ENCODE measurements around the gene C1orf74.

The C1orf74 gene

DNA sequence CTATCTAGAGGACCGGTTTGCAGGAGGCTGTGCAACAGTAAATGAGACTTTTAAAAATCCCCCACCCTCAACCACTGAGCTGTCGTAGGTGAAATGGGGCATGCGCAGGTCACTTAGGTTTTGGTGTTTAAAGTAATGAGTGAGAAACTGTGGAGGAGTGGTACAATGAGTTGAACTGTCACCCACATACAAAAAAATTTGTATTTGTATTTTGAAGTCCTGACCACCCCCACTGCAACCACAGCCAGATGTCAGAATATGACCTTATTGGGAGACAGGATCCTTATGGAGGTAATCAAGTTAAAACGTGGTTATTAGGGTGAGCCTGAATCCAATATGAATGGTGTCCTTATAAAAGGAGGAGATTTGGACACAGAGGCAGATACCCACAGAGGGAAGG is 23.1 kb upstream of the C1orf74 start:
- DNase-seq (ENCODE audit: extremely low spot score): no peak
- POLR2A ChIA-PET: interaction anchor here (0.6 to 2.2 kb wide), 3 partner anchors 15 to 23 kb away, joined by 3 to 9 read pairs (median 3); partner anchors contain the start of genes C1orf74 and UTP25
- CTCF ChIA-PET: interaction anchor here (1.2 kb wide), 1 partner anchor 15 kb away, joined by 5 read pairs; no protein-coding TSS in a partner anchor
- TF ChIP-seq NFRKB (IDR thresholded peaks at IDR 0.05) (no peak), FOXK2 (IDR thresholded peaks at IDR 0.05) (no peak), FOXM1 (IDR thresholded peaks at IDR 0.05; ENCODE audit: borderline replicate concordance) (no peak), CTBP1 (IDR thresholded peaks at IDR 0.05; ENCODE audit: borderline replicate concordance) (no peak), SP1 (IDR thresholded peaks at IDR 0.05) (no peak), ELF4 (IDR thresholded peaks at IDR 0.05) (no peak), SUZ12 (IDR thresholded peaks at IDR 0.05) (no peak), BHLHE40 (IDR thresholded peaks at IDR 0.05; ENCODE audit: borderline replicate concordance) (no peak), TARDBP (IDR thresholded peaks at IDR 0.05) (no peak), L3MBTL2 (conservative IDR thresholded peaks at IDR 0.05) (no peak), HDGF (IDR thresholded peaks at IDR 0.05; ENCODE audit: borderline replicate concordance) (no peak), FOXA1 (IDR thresholded peaks at IDR 0.05) (no peak), LEF1 (IDR thresholded peaks at IDR 0.05; ENCODE audit: borderline replicate concordance) (no peak), ARNT (IDR thresholded peaks at IDR 0.05) (no peak)
- TF ChIP-seq, protein P1, sequence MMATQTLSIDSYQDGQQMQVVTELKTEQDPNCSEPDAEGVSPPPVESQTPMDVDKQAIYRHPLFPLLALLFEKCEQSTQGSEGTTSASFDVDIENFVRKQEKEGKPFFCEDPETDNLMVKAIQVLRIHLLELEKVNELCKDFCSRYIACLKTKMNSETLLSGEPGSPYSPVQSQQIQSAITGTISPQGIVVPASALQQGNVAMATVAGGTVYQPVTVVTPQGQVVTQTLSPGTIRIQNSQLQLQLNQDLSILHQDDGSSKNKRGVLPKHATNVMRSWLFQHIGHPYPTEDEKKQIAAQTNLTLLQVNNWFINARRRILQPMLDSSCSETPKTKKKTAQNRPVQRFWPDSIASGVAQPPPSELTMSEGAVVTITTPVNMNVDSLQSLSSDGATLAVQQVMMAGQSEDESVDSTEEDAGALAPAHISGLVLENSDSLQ (IDR thresholded peaks at IDR 0.05): no peak

DNA sequence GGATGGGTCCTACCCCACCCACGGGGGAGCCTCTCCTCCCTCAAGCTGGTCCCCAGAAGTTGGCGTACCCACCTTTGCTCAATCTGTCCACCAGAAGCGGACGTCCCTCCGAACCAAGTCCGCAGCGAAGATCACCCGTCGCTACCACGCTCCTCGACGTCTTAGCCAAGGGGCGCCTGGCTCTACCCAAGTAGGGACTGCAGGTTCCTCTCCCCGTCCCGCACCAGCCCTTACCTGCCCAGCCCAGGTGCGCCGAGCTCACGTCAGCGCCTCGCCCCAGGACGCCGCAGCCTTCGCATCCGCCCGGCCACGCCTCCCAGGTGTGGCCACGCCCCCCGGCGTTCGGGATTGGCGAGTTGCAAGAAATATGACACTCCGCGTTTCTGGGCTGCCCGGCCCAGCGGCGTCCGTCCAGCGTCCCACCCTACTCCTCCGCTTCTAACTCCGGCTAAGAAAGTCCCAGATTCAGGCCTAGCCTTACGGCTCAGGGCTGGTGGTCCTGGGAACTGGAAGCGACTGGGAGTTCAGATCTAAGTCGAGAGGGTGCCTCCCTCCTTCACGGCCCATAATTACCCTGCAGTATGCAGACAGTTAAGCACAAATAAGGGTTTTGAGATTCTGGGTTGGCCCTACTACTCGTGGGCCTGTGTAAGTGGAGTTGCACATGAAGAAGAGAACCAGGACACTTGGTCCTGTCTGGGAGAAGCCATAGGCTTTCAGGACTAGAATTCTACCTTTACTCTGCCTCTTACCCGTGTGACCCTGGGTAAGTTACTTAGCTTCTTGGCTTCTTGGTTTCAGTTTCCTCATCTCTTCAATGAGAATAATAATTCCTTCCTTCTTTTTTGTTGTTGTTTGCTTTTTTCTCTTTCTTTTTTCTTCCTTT is 21.8 kb upstream of the C1orf74 start, which contains the start of gene IRF6:
Gene IRF6 (minus strand): TSS at position 268 of the 886 bp plus-strand sequence. CDS start 4,729 bp downstream, outside the sequence.
- DNase-seq (ENCODE audit: extremely low spot score): peak; percentile 84
- POLR2A ChIA-PET: interaction anchor here (1.1 to 2.2 kb wide), 2 partner anchors 9 to 22 kb away, joined by 3 to 9 read pairs; partner anchors contain the start of gene C1orf74
- TF ChIP-seq SP1 (IDR thresholded peaks at IDR 0.05) (no peak), ZNF384 (IDR thresholded peaks at IDR 0.05) (peak; percentile 52; the same call in 1 of the 2 replicates)
- CTCF ChIA-PET: interaction anchor here (0.6 kb wide), 1 partner anchor 69 kb away, joined by 9 read pairs; no protein-coding TSS in a partner anchor

DNA sequence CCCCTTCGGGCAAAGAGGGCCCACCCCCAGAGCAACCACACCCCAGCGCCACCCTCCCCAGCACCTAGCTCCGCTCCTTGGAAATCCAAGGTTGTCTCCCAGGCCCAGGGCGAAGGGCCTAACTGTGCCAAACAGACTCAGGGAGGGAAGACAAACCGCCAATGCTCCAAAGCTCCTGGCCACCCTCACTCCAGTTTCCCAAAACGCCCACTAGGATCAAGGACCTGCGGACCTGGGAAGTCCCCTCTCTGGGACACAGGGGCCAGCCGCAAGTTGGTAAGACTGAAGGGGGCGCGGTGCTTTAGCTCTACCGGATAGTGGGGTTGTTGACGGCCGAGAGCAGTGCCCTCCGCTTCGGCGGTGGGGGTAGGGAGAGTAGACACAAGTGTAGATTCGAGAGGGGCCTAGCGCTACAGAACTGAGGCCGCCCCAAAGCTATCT is 21.0 kb upstream of the C1orf74 start:
- CTCF ChIA-PET: no interaction called here
- POLR2A ChIA-PET: interaction anchor here (1.1 kb wide), 1 partner anchor 10 kb away, joined by 3 read pairs; no protein-coding TSS in a partner anchor
- no peak for TF ChIP-seq NFRKB (IDR thresholded peaks at IDR 0.05)
- no peak for TF ChIP-seq L3MBTL2 (conservative IDR thresholded peaks at IDR 0.05)
- TF ChIP-seq CTBP1 (IDR thresholded peaks at IDR 0.05; ENCODE audit: borderline replicate concordance): no peak
- no peak for TF ChIP-seq ARNT (IDR thresholded peaks at IDR 0.05)
- TF ChIP-seq ELF4 (IDR thresholded peaks at IDR 0.05): no peak
- TF ChIP-seq HDGF (IDR thresholded peaks at IDR 0.05; ENCODE audit: borderline replicate concordance): no peak
- no peak for TF ChIP-seq FOXM1 (IDR thresholded peaks at IDR 0.05; ENCODE audit: borderline replicate concordance)
- no peak for TF ChIP-seq BHLHE40 (IDR thresholded peaks at IDR 0.05; ENCODE audit: borderline replicate concordance)
- no peak for TF ChIP-seq LEF1 (IDR thresholded peaks at IDR 0.05; ENCODE audit: borderline replicate concordance)
- TF ChIP-seq FOXK2 (IDR thresholded peaks at IDR 0.05): no peak
- DNase-seq (ENCODE audit: extremely low spot score): no peak

DNA sequence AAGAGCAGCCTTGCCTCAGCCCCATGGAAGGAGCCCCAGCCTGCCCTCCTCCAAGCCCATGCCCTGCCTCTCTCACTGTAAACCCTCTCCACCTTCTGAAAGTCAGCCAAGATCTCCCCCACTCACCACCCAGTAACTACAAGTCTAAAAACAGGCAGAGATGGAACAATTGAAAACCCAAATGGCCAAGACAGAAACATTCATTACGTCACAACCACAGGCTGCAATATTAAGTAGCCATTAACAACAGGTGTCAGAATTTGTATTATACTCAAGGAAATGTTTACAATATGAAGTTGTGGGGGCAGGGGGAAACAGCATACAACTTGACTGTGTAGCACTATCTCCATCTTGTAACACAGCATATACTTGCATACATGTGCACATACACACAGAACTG is 19.2 kb upstream of the C1orf74 start:
- no peak for DNase-seq (ENCODE audit: extremely low spot score)
- ChIA-PET CTCF (no interaction called here), POLR2A (interaction anchor here (0.7 kb wide), 1 partner anchor 19 kb away, joined by 3 read pairs; the partner anchor contains the start of gene C1orf74)
- TF ChIP-seq, protein P1 (IDR thresholded peaks at IDR 0.05): no peak
- no peak for TF ChIP-seq HDGF (IDR thresholded peaks at IDR 0.05; ENCODE audit: borderline replicate concordance)
- no peak for TF ChIP-seq CTBP1 (IDR thresholded peaks at IDR 0.05; ENCODE audit: borderline replicate concordance)
- TF ChIP-seq ARNT (IDR thresholded peaks at IDR 0.05): no peak
- no peak for TF ChIP-seq ZNF384 (IDR thresholded peaks at IDR 0.05)
- no peak for TF ChIP-seq SUZ12 (IDR thresholded peaks at IDR 0.05)
- TF ChIP-seq FOXM1 (IDR thresholded peaks at IDR 0.05; ENCODE audit: borderline replicate concordance): no peak
- TF ChIP-seq BHLHE40 (IDR thresholded peaks at IDR 0.05; ENCODE audit: borderline replicate concordance): no peak
- TF ChIP-seq FOXA1 (IDR thresholded peaks at IDR 0.05): no peak
- TF ChIP-seq TARDBP (IDR thresholded peaks at IDR 0.05): no peak

DNA sequence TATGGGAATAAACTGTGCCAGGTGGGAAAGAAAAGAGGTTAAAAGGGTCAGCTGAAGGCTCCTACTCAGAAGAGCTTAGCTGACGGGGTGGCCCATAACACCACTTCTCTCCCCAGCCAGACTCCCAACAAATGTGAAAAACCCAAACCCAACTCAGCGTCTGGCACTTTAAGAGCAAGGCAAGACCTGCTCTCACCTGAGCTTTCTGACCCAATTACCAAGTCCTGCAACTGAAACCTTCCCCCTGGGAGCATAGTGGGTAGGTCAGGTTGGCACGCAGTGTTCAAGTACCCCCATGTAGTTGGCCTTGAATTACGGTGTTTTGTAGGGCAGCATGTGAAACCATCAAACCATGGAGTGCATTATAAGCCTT is 18.4 kb upstream of the C1orf74 start:
- ChIA-PET POLR2A (interaction anchor here (1.3 kb wide), 1 partner anchor 25 kb away, joined by 5 read pairs; the partner anchor contains the start of gene UTP25), CTCF (no interaction called here)
- no peak for TF ChIP-seq LEF1 (IDR thresholded peaks at IDR 0.05; ENCODE audit: borderline replicate concordance)
- TF ChIP-seq CTBP1 (IDR thresholded peaks at IDR 0.05; ENCODE audit: borderline replicate concordance): no peak
- TF ChIP-seq, protein P1 (IDR thresholded peaks at IDR 0.05): no peak
- no peak for TF ChIP-seq L3MBTL2 (conservative IDR thresholded peaks at IDR 0.05)
- TF ChIP-seq FOXA1 (IDR thresholded peaks at IDR 0.05): no peak
- TF ChIP-seq TARDBP (IDR thresholded peaks at IDR 0.05): no peak
- TF ChIP-seq NFRKB (IDR thresholded peaks at IDR 0.05): no peak
- TF ChIP-seq FOXK2 (IDR thresholded peaks at IDR 0.05): no peak
- no peak for TF ChIP-seq SUZ12 (IDR thresholded peaks at IDR 0.05)

More for the DNA sequence above, 18.4 kb upstream of the C1orf74 start:
- no peak for DNase-seq (ENCODE audit: extremely low spot score)
